Mucosa of gallbladder (tissue), 1 donor: Measurements from ENCODE around the gene IFITM2. TPM values are rescaled to one million over a fixed set of nuclear protein-coding genes. Genes with fewer than 3 reads are reported as not detected.
A peak's percentile ranks its signal among the peaks of the same experiment; 100 is the strongest.
"Not testable (repeated sequence)": the region's sequence is repeated elsewhere in the genome, so short reads cannot be mapped to it uniquely, and the experiment has no call there.

Experiments used
- DNase-seq: peaks from one replicate; pipeline ENCODE4 v3.0.0-alpha.2; 2020; ENCODE audit warnings: low spot score
- total RNA-seq: library from RNA; stranded (reverse); gene quantifications from one replicate; pipeline ENCODE4 v1.2.1, GENCODE V29; 2021
- donor health status: DM: no; HTN: no; CAD: no.

IFITM2 gene
- total RNA-seq, 1 donor from 2014 or later: 129 TPM

DNA sequence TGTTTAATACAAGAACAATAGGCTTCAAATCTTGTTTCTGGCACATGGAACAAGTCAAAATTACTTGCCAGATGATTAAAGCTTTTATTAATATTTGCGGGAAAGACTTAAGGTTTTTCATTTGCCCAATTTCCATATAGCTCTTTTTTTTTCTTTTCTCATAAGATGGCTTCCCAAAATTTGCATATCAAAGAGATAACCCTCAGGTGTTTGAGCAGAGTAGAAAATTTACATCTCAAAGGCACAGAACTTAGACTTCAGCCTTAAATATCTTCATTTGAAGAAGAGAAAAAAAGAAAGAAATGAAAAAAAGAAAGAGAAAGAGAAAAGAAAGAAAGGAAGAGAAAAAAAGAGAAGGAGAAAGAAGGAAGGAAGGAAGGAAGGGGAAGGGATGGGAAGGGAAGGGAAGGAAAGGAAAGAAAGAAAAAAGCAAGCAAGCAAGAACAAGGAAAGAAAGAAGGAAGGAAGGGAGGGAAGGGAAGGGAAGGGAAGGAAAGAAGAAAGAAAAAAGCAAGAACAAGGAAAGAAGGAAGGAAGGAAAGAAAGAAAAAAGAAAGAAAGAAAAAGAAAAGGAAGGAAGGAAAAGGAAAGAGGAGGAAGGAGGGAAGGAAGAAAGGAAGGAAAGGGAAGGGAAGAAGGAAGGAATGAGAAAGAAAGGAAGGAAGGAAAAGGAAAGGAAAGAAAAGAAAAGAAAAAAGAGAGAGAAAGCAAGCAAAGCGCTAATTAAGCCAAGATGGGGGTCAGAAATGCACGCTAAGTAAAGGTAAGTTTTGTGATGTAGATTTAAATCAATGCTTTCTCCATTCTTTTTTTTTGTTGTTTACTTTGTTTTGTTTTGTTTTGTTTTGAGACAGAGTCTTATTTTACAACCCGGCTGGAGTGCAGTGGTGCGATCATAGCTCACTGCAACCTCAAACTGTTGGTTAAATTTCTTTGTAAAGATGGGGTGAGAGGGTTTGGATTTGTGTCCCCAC, 33.2 kb downstream of the IFITM2 start:
- DNase-seq: no peak

DNA sequence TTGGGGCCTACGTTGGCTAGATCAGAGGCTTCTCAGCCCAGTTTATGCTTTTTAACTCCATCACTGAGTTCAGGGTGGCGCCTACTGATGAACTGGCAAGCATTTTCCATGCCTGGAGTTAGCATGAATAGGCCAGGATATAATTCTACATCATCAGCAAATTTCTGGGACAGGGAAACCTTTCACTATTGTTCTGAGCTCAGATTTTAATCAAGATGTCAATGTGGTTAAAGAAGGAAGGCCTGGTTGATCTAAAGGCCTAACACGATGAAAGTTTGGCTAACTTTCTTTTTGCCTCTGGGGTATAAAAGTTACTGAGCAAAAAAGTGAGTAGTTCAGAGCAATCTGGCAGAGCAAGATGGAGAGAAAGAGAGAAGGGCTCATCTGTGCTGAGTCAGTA, 34.7 kb downstream of the IFITM2 start:
- no peak for DNase-seq

DNA sequence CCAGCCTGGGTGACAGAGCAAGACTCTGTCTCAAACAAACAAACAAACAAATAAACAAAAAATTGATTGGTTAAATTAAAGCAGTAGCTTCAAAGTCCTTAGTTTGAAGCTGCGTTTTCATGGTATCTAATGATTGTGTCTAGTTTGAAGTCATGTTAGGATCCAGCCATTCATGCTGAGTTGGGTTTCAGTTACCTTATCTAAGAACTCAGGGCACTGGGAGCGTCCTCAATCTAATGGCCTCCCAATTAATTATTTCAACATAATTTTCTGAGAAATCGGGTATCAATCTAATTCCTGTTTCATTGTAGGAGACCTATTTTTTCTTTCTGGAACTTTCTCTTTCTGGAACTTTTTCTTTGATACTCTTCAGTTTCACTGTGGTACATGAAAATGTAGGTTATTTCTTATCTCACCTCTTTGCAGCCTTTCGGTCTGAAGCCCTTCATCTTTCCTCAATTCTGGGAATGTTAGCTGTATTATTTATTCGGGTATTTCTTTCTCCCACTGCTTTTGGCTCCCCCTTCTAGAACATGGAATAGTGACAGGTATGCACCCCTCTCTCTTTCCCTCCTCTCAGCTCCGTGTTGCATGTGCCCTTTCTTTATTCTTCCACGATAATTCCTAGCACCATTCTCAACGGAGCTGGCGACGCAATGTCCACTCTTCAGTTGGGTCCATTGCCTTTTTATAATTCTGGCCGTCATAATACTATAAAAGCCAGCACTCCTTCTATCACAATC, 37.4 kb downstream of the IFITM2 start:
- no peak for DNase-seq

DNA sequence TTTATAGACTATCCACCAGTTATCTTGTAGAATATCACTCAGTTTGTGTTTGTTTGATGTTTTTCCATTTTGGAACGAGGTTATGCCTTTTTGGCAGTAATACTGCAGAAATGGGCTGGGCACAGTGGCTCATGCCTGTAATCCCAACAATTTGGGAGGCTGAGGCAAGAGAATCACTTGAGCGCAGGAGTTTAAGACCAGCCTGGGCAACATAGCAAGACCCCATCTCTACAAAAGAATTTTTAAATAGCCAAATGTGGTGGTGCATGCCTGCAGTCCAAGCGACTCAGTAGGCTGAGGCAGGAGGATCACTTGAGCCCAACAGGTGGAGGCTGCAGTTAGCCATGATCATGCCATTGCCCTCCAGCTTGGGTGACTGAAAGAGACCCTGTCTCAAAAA, 38.9 kb downstream of the IFITM2 start:
- DNase-seq: no peak

- DNase-seq: not testable (repeated sequence)
Observed at GRCh38 chr11:349270-349954, 41.8 kb downstream of the IFITM2 start.

GRCh38 chr11:350033-350722, 42.6 kb downstream of the IFITM2 start:
- not testable (repeated sequence) for DNase-seq

GRCh38 chr11:350723-351255, 43.2 kb downstream of the IFITM2 start:
- no peak for DNase-seq

DNA sequence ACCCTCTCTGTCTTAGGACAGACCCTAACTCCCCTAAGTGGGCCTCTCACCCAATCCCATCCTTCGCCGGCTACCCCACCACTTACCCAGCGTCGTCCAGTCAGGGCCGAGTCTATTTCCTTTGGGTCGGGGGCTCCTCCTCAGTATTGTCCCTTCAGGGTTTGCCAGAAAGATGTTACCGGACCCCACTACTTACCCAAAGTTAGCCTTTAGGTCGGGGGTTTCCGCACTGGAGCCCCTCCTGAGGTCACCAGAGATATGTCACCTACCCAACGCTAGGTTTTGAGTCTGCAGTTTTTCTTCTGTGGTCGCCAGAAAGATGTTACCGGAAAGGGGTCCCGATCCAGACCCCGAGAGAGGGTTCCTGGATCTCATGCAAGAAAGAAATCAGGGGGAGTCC, 43.8 kb downstream of the IFITM2 start:
- no peak for DNase-seq

DNA sequence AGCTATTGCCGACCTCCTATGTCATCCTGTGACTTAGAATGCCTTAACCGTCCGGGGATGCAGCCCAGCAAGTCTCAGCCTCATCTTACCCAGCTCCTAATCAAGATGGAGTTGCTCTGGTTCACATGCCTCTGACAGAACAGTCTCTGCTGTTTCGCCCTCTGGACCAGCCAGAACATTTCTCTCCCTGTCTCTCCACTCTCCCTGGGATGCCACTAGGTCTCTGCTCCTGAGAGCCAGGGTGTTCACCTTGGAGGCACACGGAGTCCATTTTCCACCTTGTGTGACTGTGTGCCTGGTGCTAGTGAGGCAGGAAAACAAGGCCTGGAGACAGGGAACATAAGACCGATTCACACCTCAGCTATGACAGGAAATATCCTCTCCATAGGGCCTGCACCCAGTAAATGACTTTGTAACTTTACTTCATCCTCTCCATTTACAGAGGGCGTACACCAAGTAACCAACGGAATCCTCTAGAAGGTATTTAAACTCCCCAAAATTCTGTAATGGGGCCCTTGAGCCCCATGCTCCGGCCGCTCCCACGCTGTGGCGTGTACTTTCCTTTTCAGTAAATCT, 44.9 kb downstream of the IFITM2 start:
- DNase-seq: no peak

GRCh38 chr11:353179-353873, 45.7 kb downstream of the IFITM2 start:
- DNase-seq: peak; percentile 70

- peak; percentile 91 for DNase-seq
Observed at GRCh38 chr11:355581-356458, 48.2 kb downstream of the IFITM2 start.

DNA sequence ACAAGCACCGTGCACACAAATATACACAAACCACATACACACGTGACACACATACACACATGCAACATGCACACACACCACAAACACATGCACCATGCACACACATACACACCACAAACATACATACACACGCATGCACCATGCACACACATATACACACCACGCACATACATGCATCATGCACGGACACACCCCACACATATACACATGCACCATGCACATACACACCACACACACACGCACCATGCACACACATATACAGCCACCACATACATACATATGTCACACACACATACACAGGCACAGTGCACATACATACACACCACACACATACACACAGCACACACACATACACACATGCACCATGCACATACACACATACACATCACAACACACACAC, 49.0 kb downstream of the IFITM2 start:
- DNase-seq: no peak

DNA sequence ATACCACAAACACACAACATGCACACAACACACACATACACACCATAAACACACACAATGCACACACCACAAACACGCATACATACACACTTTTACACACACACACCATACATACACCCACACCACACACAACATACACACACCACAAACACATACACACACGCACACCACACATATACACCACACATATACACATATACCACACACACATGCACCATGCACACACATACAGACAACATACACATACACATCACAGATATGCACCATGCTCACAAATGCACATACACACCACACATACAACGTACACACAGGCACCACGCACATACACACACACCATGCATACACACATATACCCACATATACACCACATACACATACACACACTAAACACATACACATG, 50.0 kb downstream of the IFITM2 start:
- no peak for DNase-seq

DNA sequence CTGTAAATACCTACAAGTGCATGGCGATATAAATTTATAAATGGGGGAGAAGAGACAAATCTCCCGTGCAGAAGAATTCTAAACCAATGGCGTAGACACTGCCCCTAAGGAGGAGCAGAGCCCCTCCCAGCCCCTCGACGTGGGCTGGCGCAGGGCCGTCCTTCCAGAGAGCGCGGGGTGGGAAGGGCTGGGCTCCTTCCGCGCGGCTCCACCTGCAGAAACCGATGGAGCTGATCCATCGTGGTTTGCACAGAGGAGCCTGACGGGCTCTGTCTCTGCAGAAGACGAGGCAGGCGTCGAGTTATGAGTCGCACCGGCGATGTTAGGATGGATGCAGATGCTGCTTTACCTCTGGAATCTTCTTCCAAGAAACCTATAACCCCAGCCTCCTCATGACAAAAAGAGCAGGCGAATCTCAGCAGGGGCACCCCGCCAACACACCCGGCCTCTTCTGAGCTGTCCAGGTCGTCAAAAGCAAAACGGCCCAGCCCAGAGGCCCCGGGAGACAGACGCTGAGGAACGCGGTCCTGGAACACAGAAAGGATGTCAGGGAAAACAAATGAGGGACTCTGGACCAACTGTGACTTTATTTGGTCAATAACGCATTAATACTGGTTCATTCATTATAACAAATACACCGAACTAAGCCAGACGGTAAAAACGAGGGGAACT, 50.6 kb downstream of the IFITM2 start:
- DNase-seq: no peak

Other genes with a start within 250 kb of the IFITM2 start
- not detected for gene SCGB1C1, start 114.7 kb upstream of the IFITM2 start, total RNA-seq
- 60.5 TPM for gene BET1L, start 100.4 kb upstream of the IFITM2 start, total RNA-seq
- gene RIC8A, start 100.1 kb upstream of the IFITM2 start, total RNA-seq: 109 TPM
- 19.0 TPM for gene SIRT3, start 71.5 kb upstream of the IFITM2 start, total RNA-seq
- 78.5 TPM for gene PSMD13, start 70.8 kb upstream of the IFITM2 start, total RNA-seq
- 0.69 TPM for gene NLRP6, start 29.4 kb upstream of the IFITM2 start, total RNA-seq
- 42.8 TPM for gene PGGHG, start 18.7 kb upstream of the IFITM2 start, total RNA-seq
- not detected for gene IFITM5, start 8.3 kb upstream of the IFITM2 start, total RNA-seq
- 55.4 TPM for gene IFITM1, start 6.2 kb downstream of the IFITM2 start, total RNA-seq
- gene IFITM3, start 13.0 kb downstream of the IFITM2 start, total RNA-seq: 246 TPM
- gene B4GALNT4, start 61.7 kb downstream of the IFITM2 start, total RNA-seq: 3.4 TPM
- 70.8 TPM for gene PKP3, start 86.4 kb downstream of the IFITM2 start, total RNA-seq
- gene SIGIRR, start 107.2 kb downstream of the IFITM2 start, total RNA-seq: 152 TPM
- 49.3 TPM for gene ANO9, start 134.2 kb downstream of the IFITM2 start, total RNA-seq
- 36.6 TPM for gene PTDSS2, start 142.5 kb downstream of the IFITM2 start, total RNA-seq
- 156 TPM for gene RNH1, start 199.4 kb downstream of the IFITM2 start, total RNA-seq
- gene HRAS, start 227.8 kb downstream of the IFITM2 start, total RNA-seq: 51.1 TPM
- gene LRRC56, start 229.7 kb downstream of the IFITM2 start, total RNA-seq: 9.4 TPM